CD4-positive, alpha-beta T cell treated with Interferon gamma for 1 hour (primary cell): ENCODE measurements around the gene GPR68.
"Not testable (repeated sequence)": the region's sequence is repeated elsewhere in the genome, so short reads cannot be mapped to it uniquely, and the experiment has no call there.

Experiments
- DNase-seq: peaks from one replicate; pipeline ENCODE4 v3.0.0-alpha.2; 2020

GPR68 gene

GRCh38 chr14:91228112-91229004, 16.1 kb downstream of the GPR68 start:
- peak; percentile 73 for DNase-seq

DNA sequence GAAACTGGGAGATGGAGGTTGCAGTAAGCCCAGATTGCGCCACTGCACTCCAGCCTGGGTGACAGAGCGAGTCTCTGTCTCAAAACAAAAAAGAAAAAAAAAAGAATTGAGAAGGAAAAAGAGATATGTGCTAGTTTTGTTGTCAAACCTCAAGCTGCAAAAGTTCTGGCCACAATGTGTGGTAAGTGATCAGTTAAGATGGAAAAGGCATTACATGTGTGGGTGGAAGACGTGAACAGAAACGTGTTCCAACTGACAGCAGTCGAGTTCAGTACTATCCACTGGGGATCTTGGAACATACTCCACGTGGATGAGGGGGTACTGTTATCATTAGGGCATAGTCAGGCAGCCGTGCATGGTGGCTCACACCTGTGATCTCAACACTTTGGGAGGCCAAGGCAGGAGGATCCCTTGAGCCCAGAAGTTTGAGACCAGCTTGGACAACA, 17.3 kb downstream of the GPR68 start:
- no peak for DNase-seq

- DNase-seq, result not testable (repeated sequence)
Measured at GRCh38 chr14:91226360-91226759, 18.1 kb downstream of the GPR68 start.

GRCh38 chr14:91225025-91225424, 19.5 kb downstream of the GPR68 start:
- no peak for DNase-seq

DNA sequence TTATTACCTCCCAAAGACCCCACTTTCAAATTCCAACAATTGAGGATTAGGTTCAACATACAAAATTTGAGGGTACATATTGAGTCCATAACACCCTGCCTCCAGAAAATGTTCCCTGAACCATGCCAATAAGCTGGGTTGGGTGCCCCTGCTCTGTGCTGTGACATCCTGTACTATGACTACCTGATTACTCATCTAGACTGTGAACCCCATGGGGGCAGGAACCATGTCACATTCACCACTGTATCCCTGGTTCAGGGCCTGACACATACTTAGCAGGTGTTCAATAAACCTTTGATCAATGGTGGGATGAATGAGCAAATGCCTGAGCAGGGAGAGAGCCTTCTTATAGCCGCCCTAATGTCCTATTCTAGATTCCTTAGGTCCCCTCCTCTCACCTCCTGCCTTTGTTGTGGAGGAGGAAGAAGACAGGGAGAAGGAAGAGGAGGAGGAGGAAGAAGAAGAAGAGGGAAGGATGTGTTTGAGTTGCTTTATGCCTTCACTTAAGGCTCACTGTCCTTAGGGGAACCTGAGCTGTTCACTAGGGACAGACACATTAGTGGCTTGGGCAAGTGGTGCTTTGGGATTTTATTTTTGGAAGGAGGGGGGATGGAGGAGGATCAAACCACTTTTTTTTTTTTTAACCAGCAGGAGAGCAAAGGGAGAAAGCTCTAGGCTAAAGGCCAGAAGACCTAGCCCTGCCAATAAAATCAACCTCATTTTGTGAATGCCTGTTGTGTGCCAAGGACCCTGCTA, 21.3 kb downstream of the GPR68 start:
- DNase-seq, result no peak

DNA sequence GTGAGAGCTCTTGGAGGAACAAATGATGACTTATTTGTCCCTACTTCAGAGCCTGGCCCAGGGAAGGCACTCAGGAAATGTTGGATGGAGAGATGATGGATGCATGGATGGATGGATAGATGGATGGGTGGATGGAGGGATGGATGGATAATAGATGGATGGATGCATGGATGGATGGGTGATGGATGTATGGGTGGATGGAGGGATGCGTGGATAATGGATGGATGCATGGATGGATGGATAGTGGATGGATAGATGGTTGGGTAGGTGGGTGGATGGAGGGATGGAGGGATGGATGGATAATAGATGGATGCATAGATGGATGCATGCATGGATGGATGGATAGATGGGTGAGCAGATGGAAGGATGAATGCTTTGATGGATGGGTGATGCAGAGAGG, 23.2 kb downstream of the GPR68 start:
- DNase-seq, result no peak

DNA sequence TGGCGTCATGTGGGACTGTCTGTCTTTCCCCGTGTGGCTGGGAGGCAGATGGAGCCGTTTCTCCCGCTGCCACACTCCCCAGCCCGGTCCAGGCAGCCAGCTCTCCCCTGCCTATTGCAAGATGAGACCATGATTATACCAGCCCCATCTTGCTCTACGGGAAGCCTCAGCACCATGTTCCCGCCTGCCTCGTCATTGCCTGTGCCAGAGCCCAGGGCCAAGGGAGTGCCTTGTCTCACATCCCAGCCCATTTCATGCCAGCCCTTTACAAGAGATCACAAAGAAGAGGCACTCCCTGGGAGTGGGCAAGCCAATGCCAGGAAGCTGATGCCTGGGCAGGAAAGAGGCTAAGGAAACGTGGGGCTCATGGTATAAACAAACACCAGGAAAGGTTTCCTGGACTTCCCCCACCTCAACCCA, 23.9 kb downstream of the GPR68 start:
- DNase-seq, result no peak

DNA sequence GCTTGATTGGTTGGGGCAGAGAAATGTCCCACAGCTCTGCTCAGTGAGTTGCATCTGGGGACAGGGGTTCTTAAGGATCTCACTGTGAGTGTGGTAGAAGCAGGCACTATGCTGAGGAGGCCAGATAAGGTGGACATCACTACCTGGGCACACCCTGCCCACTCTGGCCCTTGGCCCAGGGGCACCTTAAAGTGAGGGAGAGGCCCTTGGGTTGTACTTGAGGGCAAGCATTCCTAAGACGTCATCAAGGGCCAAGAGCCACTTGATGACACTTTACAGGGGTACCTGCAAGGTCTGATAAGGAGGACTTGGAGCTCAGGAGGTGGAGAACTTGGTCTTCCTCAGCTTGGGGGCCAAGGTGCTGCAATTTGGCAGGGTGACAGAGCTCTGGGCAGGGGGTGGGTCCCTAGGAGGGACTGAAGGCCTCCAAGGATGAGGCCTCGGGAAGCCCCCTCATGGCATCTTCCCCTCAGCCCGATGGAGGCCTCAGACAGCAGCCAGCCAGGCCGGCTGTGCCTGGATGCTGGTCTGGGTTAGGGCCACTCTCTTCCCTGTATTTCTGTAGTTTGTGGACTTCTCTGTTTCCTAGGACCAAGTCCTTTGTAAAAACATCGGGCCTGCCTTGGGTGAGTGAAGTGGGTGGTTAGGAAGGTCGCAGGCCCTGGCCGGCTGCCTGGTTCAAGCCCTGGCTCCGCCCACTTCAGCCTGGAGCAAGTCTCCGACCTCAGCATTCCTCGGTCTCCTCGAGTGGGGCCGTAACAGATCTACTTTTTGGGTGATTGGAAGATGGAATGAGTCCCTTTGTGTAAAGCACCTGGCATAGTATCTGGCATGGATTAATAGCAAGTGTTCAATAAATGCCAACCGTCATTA, 24.8 kb downstream of the GPR68 start:
- no peak for DNase-seq

DNA sequence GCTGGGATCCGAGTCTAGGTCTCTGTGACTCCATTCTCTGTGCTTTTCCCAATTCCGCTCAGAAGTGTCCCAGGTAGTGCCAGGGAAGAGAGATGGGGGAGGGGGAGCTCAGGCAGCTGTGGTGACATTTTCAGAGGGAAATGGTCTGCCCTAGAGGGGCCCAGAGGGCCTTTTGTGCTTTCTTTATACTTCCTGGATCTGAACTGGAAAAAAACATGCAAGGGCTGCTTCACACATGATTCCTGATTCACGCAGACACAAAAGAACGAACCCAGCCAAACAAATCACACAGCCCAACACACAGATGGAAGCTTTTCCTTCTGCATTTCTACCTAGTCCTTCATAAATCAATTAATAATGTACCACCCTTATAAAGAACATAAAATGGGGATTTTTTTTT, 26.5 kb downstream of the GPR68 start:
- no peak for DNase-seq

DNA sequence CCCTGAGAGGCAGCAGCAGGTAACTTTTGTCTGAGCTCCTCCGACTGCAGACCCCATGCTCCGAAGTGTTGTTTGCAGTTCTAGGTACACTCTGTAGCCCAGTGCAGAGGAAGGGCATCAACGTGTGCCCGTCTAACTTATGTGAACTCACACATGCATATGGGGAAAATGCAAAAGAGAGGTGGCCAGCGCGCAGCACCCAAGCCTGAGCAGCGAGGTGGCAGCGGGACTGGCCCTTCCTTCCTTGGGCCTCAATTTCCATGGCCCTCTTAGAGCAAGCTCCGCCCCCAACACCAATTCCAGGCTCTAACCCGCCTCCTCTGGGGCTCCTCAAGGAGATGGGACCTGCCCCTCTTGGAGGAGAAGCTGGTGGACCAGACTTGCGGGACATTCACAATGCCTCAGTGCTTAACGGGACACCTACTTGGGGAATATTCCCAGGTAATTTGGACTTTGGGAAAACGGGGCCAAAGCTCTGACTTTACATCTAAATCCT, 27.7 kb downstream of the GPR68 start:
- no peak for DNase-seq

DNA sequence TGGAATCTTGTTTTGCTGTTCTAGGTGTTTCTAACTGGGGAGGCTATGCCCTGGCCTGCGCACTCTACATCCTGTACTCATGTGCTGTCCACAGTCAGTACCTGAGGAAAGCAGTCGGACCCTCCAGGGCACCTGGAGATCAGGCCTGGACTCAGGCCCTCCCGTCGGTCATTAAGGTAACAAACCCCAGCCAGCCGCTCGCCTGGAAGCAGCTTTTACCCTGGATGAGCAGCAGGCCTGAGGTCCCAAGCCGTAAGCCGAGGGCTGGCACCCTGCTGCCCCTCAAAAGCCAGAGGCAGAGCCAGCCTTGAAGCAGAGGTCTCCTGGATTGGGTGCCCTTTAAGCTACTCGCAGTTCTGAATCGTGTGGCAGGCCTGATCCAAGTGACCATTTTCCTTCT, 29.1 kb downstream of the GPR68 start:
- no peak for DNase-seq

- DNase-seq, result no peak
Measured at GRCh38 chr14:91214306-91214705, 30.2 kb downstream of the GPR68 start.

- DNase-seq, result no peak
Measured at GRCh38 chr14:91211017-91211416, 33.5 kb downstream of the GPR68 start.

- no peak for DNase-seq
Measured at GRCh38 chr14:91207008-91207407, 37.5 kb downstream of the GPR68 start.

DNA sequence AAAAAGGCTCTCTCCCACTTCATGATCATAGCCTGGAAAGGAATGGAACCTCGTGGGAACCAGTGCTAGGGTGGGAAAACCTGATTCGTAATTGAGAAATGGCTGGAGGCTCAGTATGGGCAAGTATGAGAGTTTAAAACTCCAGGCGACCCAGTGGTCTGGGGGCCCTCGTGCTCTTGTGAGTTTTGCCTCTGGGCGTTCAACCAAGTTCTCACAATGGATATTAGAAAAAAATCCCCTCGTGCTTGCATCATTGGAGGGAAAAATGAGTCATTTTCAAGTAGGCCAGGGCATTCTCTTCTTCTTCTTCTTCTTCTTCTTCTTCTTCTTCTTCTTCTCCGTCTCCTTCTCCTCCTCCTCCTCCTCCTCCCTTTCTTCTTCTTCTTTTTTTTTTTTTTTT, 39.0 kb downstream of the GPR68 start:
- no peak for DNase-seq

DNA sequence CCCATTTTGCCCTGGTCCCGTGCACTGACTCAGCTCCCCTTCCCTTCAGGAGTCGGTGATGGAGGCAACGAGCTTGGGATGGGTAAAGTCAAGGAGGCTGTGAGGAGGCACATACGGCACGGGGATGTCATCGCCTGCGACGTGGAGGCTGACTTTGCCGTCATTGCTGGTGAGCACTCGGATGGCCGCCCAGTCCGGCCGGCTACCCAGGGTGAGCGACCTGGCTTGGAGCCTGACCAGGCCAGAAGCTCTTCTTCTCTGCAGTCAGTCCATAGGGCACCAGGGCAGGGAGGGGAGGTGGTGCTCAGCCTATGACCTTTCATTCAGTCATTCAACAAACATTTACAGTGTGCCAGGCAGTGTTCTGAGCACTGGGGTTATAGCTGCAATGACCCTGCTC, 39.8 kb downstream of the GPR68 start:
- DNase-seq, result no peak

DNA sequence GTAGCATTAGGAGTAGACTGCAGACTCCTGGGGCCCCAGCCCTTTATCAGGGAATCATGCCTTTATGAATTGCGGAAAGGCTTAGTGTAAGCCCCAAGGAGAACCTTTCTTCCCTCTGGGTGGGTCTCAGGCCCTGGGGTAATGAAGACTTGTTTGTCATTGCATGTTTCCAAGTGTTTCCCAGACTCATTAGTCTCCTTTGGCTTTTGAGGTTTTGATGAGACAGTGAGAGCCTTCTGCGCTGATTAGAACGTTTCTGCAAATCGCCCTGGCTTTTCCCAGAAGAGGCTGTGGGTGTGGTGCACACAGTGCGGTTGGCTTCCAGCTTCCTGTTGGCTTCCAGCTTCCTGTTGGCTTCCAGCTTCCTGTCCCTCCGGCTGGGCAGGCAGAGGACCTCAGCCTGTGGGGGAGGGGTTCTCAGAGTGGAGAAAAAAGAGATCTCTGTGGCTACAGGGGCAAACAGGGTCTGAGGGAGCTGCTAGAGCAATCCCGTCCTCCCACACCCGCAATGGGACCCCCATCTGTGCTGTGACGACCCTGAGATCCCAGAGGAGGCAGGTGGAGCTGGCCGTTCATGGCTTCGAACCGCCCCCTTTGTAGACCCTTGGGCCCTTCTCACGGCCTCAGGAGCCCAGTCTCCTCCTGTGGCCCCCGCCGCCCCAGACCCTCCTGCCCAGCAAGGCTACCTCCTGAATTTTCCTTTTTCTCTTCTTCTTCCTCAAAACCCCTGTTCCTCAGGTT, 42.1 kb downstream of the GPR68 start:
- no peak for DNase-seq

- not testable (repeated sequence) for DNase-seq
Measured at GRCh38 chr14:91200802-91201201, 43.7 kb downstream of the GPR68 start.

DNA sequence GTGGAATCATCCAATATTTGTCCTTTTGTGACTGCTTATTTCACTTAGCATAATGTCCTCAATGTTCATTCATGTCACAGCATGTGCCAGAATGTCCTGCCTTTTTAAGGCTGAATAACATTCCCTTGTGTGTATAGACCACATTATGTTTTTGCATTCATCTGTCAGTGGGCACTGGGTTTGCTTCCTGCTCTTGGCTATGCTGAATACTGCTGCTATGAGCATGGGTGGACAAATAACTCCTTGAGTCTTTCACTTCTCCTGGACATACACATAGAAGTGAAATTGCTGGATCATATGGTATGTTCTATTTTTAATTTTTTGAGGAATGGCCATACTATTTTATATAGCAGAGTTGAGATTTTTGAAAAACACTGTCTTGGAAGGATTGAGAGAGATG, 46.9 kb downstream of the GPR68 start:
- DNase-seq, result no peak

GRCh38 chr14:91195881-91196280, 48.6 kb downstream of the GPR68 start:
- no peak for DNase-seq

DNA sequence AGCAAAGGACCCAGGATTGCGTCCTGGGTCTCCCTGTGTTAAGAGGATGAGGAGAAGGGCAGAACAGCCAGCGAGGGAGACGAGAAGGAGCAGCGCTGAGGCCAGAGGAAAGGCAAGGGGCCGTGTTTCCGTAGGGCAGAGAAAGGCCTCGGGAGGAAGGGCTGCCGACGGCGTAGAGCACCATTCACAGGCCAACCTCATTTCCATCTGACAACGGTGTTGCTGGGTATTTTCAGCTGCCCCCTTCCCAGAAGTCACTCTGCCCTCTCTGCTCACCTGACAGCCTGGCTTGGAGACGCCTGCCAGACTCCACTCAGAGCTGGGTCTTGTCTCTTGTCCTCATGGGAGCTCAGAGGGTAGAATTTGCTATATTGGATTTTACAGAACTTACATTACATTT, 51.4 kb downstream of the GPR68 start:
- no peak for DNase-seq

DNA sequence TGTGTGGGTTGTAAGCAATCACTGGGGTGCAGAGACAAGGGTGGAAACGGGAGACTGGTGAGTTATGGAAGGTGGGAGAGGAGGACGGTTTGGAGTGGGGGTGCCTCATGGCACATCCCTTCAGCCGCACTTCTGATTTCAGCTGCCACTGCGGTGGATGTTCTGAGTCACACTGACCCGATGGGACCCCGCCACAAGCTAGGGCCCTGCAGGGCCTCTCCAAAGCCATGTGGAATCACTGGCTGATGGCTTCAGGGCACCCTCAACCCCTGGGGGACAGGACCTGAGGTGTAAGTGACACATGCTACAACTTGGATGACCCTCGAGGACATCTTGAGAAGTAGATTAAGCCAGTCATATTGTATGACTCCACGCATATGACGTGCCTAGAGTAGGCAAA, 53.7 kb downstream of the GPR68 start:
- DNase-seq, result no peak
